ENCODE results near the gene APLF.

DNA sequence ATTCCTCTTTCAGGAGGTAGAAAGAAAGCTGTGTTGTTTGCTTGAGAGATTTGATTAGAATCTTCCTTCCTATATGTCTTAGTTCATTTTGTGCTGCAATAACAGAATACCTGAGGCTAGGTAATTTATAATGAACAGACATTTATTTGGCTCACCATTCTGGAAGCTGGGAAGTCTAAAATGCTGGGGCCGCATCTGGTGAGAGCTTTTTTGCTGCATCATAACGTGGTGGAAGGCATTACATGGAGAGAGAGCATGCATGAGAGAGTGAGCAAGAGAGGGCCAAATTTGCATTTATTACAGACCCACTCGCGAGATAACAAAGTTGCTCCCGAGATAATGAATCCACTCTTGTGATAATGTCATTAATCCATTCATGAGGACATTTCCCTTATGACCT lies 34.4 kb downstream of the APLF start:
- TF ChIP-seq CTCF (conservative IDR thresholded peaks at IDR 0.05; ENCODE audit: low read depth in 2 of 2) (no peak), EZH2phosphoT487 (IDR thresholded peaks at IDR 0.05; ENCODE audit: unreplicated experiment) (no peak)
